Measurements from ENCODE around the gene NUP62.
"Not testable (repeated sequence)": the region's sequence is repeated elsewhere in the genome, so short reads cannot be mapped to it uniquely, and the experiment has no call there.

The NUP62 gene, protein sequence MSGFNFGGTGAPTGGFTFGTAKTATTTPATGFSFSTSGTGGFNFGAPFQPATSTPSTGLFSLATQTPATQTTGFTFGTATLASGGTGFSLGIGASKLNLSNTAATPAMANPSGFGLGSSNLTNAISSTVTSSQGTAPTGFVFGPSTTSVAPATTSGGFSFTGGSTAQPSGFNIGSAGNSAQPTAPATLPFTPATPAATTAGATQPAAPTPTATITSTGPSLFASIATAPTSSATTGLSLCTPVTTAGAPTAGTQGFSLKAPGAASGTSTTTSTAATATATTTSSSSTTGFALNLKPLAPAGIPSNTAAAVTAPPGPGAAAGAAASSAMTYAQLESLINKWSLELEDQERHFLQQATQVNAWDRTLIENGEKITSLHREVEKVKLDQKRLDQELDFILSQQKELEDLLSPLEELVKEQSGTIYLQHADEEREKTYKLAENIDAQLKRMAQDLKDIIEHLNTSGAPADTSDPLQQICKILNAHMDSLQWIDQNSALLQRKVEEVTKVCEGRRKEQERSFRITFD

DNA sequence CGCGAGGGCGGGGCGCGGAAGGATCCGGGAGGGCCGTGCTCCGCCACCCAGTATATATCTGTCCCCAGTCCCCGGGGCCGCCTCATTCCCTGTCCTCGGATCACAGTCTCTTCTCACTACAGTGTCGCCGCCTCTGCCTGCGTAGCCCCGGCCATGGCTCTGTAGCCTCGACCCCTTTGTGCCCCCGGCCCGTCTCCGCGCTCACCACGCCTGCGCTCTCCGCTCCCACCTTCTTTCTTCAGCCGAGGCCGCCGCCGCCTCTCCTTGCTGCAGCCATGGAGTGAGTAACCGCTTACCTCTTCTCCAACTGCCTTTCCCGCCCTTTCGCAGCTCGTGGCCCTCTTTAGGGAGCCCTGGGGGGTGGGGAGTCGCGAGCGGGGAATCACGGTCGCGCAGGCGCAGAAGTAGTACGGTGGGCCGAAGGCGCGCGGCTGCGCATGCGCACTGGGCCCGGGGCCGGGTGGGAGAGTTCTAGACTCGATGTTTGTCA, at the start of gene NUP62, which contains the start of gene ATF5:
NUP62 (minus strand) TSS at position 384 of the 490 bp plus-strand sequence. CDS start 19,697 bp downstream, outside the sequence.
ATF5 (plus strand) TSS at position 85 of the 490 bp plus-strand sequence. CDS start 1,646 bp downstream, outside the sequence.
- peak; percentile 89 for DNase-seq (ENCODE audit: low spot score)

DNA sequence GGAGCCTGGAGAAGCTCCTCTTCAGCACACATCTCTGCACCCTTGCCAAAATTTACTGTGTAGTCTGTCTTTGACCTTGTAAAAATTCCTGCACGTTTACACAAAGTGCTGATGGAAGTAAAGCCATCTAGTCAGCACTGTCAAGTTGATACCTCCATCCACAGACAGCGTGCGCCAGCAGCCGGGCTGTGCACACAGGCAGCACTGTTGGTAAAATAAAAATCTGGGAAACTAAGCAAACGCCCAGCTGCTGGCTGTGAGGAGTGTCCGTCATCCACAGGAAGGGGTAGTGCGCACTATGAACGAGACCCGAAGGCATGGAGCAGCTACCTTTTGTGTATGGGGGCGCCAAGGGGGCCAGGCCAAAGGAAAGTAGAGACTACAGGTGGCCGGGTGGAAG, 49.0 kb upstream of the NUP62 start:
- DNase-seq (ENCODE audit: low spot score): no peak

DNA sequence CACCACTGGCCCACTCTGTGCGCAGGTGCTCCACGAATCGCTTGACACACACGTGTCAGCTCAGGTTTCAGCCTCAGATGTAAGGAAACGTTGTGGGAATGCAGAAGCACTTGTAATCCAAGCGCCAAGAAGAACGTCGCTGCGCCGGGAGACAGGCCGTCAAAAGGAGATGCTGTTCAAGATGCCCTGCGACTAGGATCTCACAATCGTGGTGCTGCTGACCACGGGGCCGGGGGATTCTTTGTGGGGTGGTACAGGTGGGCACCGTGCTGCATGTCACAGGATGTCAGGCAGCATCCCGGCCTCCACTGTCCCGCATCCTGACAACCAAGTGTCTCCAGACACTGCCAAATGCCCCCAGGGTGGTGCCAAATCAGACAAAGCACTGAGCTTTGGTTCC, 48.6 kb upstream of the NUP62 start:
- DNase-seq (ENCODE audit: low spot score): no peak

DNA sequence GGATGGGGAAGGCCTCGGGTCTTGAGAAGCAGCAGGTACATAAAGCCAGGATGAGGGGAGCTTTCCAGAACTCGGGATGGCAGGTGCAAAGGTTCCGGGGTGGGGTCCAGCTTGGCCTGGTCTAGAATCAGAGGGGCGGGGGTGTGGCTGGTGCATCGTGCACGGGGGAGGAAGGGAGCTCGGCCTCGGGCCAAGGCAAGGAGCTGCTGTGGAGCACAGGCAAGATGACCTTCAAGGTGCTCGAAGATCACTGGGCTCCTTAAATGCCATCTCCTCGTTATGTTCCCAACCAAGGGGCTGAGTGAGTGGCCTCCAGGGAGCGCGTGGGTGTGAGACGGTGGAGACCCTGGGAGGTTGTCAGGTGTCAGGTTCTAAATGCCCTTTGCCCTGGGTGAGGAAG, 47.8 kb upstream of the NUP62 start:
- no peak for DNase-seq (ENCODE audit: low spot score)

DNA sequence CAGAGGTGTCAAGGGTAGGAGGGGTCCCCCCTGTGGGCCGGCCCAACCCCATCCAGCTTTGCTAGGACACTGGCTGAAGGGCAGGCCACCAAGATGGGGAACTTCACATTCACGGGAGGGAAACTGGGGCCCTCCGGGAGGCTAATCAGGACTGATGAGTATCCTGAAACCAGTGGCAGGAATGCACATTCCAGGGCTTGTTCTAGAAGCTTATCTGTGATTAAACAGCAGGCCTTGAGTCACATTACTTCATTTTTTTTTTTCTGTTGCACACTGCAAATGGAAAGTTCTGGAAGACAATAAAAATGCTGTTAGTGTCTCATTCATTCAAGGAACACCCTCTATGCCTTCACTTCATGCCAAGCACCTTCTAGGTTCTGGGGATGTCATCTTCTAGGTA, 47.2 kb upstream of the NUP62 start:
- DNase-seq (ENCODE audit: low spot score): no peak

DNA sequence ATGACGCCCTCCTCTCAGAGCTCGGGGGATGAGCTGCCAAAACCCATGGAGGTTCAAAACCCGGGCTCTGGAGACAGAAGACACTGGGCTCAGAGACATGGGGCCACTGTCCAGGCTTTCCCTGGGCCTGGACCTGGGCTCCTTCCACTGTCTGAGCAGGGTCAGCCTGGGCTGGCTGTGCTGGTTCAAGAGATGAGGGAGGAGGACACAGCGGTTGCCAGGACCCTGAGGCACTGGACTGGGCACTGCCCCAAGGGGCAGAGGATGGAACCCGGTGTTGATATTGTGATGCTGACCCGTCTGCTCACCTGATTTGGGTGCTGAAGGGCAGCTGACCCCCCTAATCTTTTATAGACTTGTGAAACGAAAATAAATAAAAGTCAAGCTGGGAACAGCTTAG, 45.7 kb upstream of the NUP62 start:
- no peak for DNase-seq (ENCODE audit: low spot score)

DNA sequence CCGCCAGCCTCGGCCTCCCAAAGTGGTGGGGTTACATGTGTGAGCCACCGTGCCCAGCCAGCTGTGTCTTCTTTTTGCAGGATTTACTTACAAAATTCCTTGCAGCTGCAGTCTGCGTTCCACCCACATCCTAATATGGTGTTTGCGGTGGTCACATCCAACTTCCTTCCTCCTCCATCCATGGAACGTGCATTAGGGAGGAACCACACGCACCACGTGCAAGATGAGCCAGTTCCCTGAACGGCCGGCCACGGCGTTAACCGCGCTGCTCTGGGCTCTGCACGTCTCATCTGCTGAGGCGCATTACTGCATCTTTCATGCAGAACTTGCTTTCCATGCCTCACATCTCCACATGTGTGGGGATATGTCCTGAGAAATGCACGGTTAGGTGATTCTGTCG, 44.7 kb upstream of the NUP62 start:
- DNase-seq (ENCODE audit: low spot score): no peak

DNA sequence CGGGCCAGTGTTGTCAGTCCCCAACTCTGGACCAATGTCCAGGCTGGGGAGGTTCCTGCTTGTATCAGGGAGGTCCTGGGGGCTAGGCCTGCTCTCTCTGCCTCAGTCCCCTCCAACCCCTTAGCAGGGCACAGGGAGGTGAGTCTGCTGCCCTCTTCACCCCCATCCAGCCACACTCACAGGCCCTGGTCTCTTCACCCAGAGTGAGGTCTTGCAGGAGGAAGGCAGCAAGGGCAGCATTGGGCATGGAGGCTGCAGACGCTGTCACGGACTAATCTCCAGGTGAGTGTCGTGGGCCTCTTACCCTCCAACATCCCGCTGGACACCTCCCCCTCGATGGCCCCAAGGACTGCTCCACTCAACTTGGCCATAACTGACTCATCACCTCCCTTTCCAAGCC, 43.5 kb upstream of the NUP62 start:
- DNase-seq (ENCODE audit: low spot score): no peak

DNA sequence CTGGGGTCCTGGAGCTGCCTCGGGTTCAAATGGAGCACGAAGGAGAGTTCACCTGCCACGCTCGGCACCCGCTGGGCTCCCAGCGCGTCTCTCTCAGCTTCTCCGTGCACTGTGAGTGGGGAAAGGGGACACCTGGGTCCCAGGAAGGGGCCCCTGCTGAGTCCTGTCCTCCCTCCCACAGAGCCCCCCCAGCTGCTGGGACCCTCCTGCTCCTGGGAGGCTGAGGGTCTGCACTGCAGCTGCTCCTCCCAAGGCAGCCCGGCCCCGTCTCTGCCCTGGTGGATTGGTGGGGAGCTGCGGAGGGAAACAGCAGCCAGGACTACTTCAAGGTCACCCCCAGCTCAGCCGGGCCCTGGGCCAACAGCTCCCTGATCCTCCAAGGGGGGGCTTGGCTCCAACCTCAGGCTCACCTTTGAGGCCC, 42.7 kb upstream of the NUP62 start:
- no peak for DNase-seq (ENCODE audit: low spot score)

DNA sequence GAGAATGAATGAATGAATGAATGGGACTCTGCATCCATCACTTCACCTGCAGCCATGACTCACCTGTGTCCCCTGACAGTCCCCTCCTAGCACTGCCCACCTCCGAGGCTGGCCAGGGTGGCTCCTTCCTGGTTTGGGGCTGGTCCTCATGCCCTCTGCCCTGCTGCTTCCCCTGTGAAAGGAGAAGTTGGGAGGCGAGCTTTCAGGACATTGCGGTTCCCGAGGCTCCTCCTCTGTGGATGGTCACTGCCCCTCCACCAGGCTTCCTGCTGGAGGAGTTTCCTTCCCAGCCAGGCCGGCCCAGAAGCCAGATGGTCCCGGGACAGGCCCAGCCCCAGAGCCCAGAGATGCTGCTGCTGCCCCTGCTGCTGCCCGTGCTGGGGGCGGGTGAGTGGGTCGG, 40.1 kb upstream of the NUP62 start:
- not testable (repeated sequence) for DNase-seq (ENCODE audit: low spot score)

DNA sequence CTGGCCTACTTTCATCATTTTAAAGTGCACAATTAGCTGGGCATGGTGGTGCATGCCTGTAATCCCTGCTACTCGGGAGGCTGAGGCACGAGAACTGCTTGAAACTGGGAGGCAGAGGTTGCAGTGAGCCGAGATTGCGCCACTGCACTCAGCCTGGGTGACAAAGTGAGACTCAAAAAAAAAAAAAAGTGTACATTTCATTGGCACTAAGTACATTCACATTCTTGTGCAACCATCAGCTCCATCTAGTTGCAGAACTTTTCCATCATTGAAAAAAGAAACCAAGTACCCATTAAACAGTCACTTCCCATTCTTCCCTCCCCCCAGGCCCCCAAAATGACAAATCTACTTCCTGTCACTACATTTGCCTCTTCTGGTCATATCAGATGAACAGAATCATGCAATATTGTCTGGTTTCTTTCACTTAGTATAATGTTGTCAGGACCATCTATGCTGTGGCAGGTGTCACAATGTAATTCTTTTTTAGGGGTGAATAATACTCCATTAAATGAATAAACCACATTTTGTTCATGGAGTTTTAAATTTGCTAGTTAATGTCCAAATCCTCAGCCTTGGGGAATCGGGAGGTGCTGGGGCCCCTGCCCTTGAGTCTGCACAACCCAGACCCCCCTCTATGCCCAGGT, 39.1 kb upstream of the NUP62 start:
- DNase-seq (ENCODE audit: low spot score): no peak

DNA sequence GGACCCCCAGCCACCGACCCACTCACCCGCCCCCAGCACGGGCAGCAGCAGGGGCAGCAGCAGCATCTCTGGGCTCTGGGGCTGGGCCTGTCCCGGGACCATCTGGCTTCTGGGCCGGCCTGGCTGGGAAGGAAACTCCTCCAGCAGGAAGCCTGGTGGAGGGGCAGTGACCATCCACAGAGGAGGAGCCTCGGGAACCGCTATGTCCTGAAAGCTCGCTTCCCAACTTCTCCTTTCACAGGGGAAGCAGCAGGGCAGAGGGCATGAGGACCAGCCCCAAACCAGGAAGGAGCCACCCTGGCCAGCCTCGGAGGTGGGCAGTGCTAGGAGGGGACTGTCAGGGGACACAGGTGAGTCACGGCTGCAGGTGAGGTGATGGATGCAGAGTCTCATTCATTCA, 31.7 kb upstream of the NUP62 start, which contains the start of gene SIGLEC11:
SIGLEC11 (minus strand) TSS at position 193 of the 400 bp plus-strand sequence; CDS start at position 102, 91 bp downstream.
- not testable (repeated sequence) for DNase-seq (ENCODE audit: low spot score)

DNA sequence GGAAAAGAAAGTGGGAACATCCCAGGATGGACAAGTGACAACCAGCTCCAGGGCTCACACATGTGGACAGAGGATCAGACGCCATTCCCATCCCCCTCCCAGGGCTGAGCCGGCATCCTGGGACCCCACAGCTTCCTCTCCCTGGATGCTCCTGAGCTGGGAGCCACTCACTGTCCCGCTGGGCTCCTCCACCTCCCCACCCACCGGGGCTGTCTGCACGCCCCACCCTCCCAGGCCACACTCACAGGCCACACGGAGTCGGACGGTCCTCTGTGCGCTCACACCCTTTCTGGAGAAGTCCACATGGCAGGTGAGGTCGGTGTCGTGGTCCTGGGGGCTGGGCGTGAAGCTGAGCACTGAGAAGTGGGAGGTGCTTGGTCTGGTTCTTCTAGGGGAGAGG, 30.6 kb upstream of the NUP62 start:
- DNase-seq (ENCODE audit: low spot score): not testable (repeated sequence)

DNA sequence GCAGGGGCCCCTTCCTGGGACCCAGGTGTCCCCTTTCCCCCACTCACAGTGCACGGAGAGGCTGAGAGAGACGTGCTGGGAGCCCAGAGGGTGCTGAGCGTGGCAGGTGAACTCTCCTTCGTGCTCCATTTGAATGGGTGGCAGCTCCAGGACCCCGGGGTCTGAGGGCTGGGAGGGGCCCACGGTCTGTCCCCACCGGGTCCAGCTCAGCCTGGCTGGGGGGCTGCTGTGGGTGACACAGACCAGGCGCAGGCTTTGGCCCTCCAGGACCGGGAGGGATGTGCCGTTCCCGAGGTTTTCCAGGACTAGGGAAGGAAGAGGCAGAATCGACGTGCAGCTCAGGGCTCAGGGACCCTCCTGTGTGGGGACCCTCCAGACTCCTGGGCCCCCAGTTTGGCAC, 29.3 kb upstream of the NUP62 start:
- DNase-seq (ENCODE audit: low spot score): not testable (repeated sequence)

DNA sequence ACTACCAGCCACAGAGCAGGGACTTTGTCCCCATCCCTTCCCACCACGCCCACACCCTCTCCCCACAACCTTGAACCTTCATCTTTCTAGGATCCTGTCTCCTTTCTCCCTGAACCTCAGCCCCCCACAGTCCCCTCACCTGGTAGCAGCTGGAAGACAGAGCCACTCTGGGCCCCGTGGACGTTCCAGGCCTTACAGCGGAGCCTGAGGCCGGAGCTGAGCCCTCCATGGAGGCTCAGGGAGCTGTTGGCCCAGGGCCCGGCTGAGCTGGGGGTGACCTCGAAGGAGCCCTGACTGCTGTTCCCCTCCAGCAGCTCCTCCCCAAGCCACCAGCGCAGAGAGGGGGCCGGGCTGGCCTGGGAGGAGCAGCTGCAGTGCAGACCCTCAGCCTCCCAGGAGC, 28.8 kb upstream of the NUP62 start:
- DNase-seq (ENCODE audit: low spot score): not testable (repeated sequence)

DNA sequence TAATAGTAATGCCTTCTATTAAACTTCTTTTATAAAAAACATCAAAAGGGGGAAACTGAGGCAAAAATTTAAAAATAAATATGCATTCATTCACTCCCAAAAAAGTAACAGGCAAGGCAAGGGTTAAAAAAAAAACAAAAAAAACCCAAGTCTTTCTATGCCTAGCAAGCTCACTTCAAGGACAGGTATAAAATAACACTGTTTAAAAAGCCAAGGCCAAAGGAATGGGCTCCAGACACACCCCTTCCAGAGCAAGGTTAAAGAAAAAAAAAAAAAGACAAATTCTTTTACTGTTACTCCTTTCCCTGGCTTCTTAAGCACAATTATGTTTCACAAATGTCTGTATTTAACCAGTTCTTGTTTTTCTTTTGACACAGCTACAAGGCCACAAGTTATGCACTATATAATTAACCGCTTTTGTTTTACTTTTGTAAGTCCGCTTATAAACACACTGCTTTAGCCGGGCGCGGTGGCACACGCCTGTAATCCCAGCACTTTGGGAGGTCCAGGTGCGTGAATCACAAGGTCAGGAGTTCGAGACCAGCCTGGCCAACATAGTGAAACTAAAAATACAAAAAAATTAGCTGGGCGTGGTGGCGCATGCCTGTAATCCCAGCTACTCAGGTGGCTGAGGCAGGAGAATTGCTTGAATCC, 28.1 kb upstream of the NUP62 start:
- no peak for DNase-seq (ENCODE audit: low spot score)

DNA sequence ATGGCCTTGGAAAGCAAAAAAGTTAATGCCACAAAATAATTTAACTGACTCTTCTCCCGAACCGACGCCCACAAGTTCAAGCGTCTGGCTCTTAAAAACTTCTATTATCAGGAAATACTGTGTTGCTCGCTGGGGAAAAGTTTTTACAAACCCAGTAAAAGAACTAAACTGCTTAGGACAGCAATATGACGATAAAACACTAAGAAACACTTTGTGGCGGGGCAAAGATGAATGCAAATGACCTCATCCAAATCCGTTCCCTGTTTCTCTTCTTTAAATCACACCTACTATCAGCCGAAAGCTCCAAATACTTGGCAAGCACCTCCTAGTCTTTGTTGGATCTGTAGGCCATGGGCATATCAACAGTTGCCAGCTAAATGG, 26.8 kb upstream of the NUP62 start:
- DNase-seq (ENCODE audit: low spot score): no peak

DNA sequence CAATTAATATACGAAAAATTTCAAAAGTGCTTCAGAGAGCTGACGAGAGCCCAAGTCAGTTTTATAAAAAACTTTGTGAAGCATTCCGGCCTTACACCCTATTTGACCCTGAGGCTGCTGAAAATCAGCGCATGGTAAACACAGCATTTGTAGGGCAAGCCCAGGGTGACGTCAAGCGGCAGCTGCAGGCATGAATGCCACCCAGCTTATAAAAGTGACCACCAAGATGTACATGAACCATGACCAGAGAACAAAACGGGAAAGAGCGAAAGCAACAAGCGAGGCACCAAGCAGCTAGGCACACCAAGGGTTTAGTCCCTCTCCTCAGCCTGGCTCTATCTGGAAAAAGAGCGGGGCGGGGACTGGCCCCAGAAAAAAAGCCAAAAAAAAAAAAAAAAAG, 25.6 kb upstream of the NUP62 start:
- DNase-seq (ENCODE audit: low spot score): no peak

DNA sequence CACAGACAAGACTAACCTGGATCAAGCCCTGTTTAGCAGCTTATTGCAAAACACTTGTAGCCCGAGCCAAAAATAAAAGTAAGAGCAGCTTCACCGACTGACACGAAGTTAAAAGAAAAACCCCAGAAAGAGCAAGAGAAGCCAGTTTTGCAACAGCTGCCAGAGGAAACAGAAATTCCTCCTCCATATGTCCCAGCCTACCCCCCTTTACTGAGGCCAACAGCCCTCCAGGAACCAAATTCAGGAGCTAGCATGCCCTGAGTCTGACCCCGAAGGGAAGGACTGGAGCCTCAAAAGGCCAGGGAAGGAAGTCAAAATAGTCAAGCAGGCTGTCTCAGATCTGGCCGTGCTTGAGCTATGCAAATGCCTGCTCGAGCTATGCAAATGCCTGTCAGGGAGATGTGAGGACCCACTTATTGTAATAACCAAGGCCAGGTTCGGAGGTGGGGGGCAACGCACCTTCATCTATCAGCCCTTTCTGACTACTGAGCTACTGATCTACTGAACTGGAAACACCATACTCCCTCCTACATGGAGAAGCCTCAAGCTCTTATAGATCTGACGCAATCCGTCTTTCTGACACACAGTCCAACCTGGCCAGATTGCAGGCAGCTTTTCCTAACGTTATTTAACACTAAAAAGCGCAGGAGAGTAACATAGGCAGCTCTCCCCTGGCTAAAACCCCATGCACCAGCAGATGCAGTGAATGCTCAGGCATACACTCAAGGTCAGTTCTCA, 25.0 kb upstream of the NUP62 start:
- no peak for DNase-seq (ENCODE audit: low spot score)

DNA sequence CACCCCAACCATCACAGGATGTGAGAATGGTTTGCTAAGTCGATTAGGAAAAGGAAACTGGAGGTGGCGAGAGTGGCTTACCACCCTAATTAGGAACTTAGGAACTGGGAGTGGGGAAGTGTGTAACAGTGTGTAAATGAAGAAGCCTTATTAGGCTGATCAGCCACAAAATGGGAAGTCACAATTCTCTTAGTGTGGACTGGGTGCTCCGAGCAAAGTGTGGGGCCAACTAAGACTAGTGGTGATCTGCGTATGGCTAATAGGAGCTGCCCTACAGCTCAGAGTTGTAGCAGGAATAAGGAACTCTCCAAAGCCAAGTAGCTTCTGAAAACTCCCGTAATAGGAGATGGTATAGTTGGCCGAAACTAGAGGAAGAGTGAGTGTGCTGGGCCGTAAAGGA, 24.1 kb upstream of the NUP62 start:
- DNase-seq (ENCODE audit: low spot score): no peak

DNA sequence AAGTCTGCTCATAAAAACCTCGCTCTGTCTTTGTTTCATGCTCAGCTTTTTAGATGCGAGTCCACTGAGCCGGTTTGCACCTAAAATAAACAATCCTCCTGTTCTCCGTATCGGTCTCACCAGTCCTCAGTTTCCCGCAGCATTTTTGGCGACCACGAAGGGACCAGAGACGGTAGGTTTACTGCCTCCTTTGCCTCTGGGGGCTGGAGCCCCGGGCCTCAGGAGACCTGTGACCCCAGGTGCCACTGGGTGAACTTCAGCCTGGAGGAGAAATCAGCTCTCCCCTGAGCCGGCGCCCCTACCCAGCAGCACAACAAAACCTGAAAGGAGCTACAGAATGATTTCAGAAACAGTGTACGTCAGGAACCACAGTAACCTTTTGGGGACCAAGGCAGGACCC, 23.6 kb upstream of the NUP62 start:
- no peak for DNase-seq (ENCODE audit: low spot score)

DNA sequence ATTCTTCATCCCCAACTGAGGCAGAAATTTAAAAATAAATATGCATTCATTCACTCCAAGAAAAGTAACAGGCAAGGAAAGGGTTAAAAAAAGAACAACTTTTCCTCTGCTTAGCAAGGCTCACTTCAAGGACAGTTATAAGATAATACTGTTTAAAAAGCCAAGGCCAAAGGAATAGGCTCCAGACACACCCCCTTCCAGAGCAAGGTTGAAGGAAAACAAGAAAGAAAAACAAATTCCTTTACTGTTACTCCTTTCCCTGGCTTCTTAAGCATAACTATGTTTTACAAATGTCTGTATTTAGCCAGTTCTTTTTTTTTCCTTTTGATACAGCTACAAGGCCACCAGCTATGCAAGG, 23.2 kb upstream of the NUP62 start:
- DNase-seq (ENCODE audit: low spot score): no peak
